Upper lobe of left lung (tissue), 4 donors: Measurements from ENCODE around the gene SAPCD2.
A peak's percentile ranks its signal among the peaks of the same experiment; 100 is the strongest.

ENCODE experiments used
- EP300 ChIP-seq, 4 donors: sonication (generic); formaldehyde crosslinking; IDR thresholded peaks; one replicate each; pipeline ENCODE4 v1.5.1; 2017; ENCODE audit warnings: antibody characterized with exemption in 4 of 4, control low read depth in 2 of 4
- POLR2A ChIP-seq, 4 donors: fragments of 450-650 bp; IDR thresholded peaks; one replicate each; pipeline ENCODE4 v1.5.1; 2016 to 2017; ENCODE audit warnings: antibody characterized with exemption in 4 of 4, mild to moderate bottlenecking in 2 of 4
- POLR2AphosphoS5 ChIP-seq, 2 donors: sonication (generic); formaldehyde crosslinking; IDR thresholded peaks; one replicate each; pipeline ENCODE4 v1.5.1; 2017; ENCODE audit warnings: antibody characterized with exemption in 2 of 2
- TF ChIP-seq, protein P1 (sequence below), 6 experiments: fragments of 450-650 bp in 4 of 6; fragments of 200-600 bp in 2 of 6; sonication (generic) in 2 of 6; IDR thresholded peaks; one replicate each; pipeline ENCODE4 v1.5.1; 2016 to 2019; ENCODE audit warnings: antibody characterized with exemption in 6 of 6

- TF ChIP-seq, protein P1, sequence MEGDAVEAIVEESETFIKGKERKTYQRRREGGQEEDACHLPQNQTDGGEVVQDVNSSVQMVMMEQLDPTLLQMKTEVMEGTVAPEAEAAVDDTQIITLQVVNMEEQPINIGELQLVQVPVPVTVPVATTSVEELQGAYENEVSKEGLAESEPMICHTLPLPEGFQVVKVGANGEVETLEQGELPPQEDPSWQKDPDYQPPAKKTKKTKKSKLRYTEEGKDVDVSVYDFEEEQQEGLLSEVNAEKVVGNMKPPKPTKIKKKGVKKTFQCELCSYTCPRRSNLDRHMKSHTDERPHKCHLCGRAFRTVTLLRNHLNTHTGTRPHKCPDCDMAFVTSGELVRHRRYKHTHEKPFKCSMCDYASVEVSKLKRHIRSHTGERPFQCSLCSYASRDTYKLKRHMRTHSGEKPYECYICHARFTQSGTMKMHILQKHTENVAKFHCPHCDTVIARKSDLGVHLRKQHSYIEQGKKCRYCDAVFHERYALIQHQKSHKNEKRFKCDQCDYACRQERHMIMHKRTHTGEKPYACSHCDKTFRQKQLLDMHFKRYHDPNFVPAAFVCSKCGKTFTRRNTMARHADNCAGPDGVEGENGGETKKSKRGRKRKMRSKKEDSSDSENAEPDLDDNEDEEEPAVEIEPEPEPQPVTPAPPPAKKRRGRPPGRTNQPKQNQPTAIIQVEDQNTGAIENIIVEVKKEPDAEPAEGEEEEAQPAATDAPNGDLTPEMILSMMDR (IDR thresholded peaks at IDR 0.05): peak in 5 of 6 experiments; percentile 23 to 63 (median 50)
- TF ChIP-seq POLR2AphosphoS5 (IDR thresholded peaks at IDR 0.05): no peak
- no peak for TF ChIP-seq EP300 (IDR thresholded peaks at IDR 0.05)
- TF ChIP-seq POLR2A (IDR thresholded peaks at IDR 0.05): no peak
Observed at GRCh38 chr9:137028263-137029057, 41.9 kb downstream of the SAPCD2 start.
